Measurements from ENCODE around the gene SMARCD3.

The SMARCD3 gene

DNA sequence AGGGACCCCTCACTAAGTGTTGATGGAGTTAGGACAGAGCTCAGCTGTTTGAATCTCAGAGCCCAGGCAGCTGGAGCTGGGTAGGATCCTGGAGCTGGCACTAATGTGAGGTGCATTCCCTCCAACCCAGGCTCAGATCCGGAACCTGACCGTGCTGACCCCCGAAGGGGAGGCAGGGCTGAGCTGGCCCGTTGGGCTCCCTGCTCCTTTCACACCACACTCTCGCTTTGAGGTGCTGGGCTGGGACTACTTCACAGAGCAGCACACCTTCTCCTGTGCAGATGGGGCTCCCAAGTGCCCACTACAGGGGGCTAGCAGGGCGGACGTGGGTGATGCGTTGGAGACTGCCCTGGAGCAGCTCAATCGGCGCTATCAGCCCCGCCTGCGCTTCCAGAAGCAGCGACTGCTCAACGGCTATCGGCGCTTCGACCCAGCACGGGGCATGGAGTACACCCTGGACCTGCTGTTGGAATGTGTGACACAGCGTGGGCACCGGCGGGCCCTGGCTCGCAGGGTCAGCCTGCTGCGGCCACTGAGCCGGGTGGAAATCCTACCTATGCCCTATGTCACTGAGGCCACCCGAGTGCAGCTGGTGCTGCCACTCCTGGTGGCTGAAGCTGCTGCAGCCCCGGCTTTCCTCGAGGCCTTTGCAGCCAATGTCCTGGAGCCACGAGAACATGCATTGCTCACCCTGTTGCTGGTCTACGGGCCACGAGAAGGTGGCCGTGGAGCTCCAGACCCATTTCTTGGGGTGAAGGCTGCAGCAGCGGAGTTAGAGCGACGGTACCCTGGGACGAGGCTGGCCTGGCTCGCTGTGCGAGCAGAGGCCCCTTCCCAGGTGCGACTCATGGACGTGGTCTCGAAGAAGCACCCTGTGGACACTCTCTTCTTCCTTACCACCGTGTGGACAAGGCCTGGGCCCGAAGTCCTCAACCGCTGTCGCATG lies 11.0 kb downstream of the SMARCD3 start:
- DNase-seq (ENCODE audit: low read depth in 2 of 3, low spot score in 1 of 3) = no peak

DNA sequence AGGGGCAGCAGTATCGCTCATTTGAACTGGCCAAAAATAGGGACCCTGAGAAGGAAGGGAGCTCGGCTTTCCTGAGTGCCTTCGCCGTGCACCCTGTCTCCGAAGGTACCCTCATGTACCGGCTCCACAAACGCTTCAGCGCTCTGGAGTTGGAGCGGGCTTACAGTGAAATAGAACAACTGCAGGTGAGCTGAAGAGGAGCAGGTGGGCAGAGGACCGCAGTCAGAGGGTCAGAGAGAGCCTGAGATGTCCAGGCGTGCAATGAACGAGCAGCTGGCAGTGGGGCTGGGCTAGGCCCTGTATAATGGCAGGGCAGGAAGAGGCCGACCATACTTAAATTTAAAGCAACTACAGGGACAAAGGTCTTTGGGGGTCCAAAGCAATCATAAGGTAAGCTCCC lies 12.1 kb downstream of the SMARCD3 start:
- no peak for DNase-seq (ENCODE audit: low read depth in 2 of 3, low spot score in 1 of 3)

DNA sequence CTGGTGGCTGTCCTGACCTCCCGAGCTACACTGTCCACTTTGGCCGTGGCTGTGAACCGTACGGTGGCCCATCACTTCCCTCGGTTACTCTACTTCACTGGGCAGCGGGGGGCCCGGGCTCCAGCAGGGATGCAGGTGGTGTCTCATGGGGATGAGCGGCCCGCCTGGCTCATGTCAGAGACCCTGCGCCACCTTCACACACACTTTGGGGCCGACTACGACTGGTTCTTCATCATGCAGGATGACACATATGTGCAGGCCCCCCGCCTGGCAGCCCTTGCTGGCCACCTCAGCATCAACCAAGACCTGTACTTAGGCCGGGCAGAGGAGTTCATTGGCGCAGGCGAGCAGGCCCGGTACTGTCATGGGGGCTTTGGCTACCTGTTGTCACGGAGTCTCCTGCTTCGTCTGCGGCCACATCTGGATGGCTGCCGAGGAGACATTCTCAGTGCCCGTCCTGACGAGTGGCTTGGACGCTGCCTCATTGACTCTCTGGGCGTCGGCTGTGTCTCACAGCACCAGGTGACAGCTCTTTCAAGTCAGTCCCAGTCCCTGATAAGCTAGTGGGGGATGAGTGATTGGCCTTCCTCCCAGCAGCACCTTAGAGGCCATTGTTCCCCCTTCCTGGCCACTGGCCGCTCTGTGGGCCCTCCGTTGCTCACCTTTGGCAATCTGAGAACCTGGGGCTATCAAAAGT lies 13.3 kb downstream of the SMARCD3 start:
- no peak for DNase-seq (ENCODE audit: low read depth in 2 of 3, low spot score in 1 of 3)

DNA sequence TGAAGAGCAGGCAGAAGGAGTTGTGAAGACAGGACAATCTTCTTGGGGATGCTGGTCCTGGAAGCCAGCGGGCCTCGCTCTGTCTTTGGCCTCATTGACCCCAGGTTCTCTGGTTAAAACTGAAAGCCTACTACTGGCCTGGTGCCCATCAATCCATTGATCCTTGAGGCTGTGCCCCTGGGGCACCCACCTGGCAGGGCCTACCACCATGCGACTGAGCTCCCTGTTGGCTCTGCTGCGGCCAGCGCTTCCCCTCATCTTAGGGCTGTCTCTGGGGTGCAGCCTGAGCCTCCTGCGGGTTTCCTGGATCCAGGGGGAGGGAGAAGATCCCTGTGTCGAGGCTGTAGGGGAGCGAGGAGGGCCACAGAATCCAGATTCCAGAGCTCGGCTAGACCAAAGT lies 14.7 kb downstream of the SMARCD3 start:
- no peak for DNase-seq (ENCODE audit: low read depth in 2 of 3, low spot score in 1 of 3)

DNA sequence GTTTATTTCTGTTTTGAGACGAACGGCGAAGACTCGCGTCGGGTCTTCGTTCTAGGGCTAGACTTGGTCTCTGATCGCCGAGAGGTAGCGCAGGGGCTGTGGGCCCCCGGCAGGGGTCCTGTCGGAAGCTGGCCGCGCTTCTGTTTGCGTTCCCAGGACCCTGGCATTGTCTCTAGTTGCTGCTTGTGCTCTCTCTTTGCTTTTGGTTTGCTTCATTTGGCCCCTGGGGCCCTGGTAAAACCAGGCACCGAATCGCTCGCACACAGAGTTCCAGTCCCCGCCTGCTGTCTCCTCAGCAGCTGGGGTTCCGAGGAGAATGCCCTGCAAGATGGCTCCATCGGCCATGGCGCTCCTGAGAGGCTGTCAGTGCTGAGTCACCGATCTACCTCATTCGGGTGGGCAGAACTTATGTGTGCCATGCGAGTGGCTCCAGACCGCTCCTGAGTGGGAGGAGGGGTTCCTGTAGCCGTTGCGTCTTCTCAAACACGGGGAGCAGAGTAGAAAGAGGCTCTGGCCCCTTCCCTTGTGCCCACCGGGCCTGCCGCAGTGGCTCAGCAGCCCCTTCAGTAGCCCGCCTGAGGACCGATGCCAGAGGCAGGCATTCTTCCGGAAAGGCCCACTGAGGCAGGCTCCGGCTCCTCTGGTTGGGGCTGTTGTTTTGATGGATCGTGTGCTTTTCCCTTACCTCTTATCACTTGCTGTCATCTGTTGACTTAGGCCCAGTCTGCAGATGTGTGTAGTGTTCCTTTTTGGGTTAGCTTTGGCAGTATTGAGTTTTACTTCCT lies 15.4 kb downstream of the SMARCD3 start:
- DNase-seq (ENCODE audit: low read depth in 2 of 3, low spot score in 1 of 3) = peak; percentile 52 to 73 (median 68)

DNA sequence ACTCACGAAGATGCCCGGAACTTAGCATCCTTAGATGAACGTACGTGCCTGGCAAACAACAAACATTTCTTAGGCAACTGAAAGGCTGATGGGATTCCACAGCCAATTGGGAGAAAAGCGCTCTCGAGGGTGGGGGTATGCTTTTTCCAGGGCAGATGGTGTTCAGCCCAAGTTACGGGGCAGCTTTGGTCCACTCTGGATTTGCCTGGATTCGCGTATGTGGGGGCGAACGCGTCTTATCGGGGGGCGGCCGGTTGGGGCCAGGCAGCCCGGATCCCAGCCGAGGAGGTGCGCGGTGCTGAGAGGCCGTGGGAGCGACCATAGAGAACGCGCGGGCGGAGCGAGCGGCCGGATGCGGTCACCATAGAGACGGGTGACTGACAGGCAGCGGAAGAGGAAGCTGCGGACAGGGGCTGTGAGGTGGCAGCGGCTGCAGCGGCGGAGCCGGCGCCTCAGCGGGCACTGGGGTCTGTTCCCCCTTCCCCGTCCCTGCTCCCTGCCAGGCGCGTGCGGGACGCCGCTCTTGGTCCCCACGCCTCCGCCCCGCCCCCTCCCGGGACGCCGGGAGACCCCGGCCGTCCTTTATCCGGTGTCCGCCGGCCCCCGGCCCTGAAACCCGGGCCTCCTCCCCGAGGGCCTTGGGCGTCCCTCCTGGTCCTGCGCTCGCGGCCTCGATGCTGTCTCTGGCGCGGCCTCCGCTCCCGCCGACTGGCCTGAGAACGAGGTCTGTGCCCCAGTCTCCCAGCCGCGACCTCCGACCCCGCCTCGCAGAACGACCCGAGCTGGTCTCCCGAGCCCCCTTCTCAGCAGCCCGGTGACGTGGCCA lies 16.2 kb downstream of the SMARCD3 start, which contains the start of gene CHPF2:
CHPF2 (plus strand) TSS at position 393 of the 826 bp plus-strand sequence. CDS start 1,529 bp downstream, outside the sequence.
- DNase-seq (ENCODE audit: low read depth in 2 of 3, low spot score in 1 of 3) = peak; percentile 80 to 87 (median 85)

DNA sequence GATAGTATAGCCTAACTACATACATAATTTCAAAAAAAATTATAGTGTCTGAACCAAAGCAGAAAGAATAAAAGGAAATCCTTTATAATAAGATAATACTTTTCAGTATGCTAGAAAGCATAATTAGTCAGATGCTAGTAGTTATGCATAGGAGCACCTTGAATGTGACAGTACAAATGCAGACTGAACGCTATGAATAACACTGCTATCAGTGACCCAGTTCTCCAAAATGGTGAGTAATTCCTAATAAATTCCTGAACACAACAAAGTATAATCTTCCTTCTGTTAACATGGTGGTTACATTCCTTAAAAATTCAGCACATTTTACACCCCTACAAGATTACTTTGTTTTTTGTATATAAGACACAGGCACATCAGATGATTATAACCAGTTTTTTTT lies 17.4 kb downstream of the SMARCD3 start:
- no peak for DNase-seq (ENCODE audit: low read depth in 2 of 3, low spot score in 1 of 3)

DNA sequence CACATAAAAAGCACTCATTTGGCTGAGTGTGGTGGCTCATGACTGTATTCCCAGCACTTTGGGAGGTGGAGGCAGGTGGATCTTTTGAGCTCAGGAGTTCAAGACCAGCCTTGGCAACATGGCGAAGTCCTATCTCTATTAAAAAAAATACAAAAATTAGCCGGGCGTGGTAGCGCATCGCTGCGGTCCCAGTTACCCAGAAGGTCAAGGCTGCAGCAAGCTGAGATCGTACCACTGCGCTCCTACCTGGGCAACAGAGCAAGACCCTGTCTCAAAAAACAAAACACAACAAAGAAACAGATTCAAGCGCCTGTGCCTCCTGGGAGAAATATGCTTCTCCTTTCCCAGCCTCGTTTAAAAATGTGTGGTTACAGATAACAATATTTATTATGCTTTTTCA lies 19.2 kb downstream of the SMARCD3 start:
- no peak for DNase-seq (ENCODE audit: low read depth in 2 of 3, low spot score in 1 of 3)

DNA sequence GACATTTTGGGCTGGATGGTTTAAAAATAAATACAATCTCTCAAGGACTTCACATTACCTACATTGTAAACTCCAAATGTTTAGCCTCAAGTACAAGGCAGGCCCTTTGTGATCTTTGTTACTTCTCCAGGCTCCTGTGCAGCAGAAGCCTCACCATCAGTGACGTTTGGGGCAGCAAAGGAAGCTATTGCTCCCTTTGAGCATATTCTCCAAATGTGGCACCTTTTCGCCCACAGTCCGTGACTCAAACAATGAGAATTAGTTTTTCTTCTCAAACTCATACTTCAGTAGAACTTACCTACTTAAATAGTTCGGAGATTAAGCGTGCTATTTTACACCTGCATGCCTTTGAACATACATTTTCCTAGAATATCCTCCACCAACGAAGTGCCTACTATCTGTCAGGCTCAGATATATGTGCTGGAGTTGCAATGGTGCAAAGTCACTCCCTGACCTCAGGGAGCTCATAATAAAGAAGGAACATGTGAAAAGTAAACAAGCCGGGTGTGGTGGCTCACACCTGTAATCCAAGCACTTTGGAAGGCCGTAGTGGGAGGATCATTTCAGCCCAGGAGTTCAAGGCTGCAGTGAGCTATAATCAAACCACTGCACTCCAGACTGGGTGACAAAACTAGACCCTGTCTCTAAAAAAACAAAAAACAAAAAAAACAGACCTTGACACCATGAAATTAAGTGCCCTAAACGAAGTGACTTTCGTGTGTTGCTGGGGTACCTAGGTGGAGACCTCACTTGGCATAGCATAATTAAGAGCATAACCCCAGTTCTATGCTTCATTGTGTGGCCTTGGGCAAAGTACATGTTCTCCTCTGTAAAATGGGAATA lies 20.2 kb downstream of the SMARCD3 start:
- DNase-seq (ENCODE audit: low read depth in 2 of 3, low spot score in 1 of 3) = no peak

DNA sequence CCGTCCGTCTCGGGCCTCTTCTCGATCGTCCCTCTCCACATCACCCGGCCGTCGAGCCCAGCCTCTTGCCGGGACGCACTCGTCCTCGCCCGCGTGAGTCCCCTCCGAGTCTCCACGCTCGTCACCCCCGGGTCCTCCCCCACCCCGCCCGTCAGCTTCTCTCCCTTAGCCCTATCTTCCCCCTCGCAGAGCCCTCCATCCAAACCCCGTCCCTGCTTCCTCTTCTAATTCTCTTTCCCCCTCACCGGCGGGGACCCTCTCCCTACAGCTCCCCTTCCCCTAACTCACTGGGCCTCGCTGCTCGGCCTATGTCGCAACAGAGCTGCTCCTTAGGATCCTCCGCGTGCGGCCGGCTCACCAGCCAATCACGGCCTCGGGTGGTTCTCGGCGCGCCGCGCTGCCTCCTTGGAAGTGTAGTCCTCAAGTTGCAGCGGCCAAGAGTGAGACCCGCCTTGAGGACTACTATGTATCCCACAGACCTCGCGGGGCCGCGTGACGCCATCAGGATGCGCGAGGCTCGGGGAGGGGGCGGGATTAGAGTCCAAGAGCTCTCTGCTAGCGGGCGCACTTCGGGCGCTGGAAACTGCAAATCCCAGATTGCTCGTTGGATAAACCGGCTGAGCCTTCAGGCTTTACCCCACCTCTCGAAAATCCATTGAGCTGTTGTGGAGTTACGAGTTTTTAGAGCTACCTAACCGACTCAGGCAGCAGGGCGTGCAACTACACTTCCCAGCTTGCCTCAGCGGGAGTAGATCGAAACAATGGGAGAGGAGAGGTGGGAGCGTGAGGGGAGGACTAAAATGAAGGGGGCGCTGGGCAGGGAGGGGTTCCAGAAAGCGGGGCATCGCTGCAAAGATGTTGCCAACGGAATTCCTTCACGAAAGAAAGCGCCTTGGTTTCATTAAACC lies 21.4 kb downstream of the SMARCD3 start, which contains the start of gene ABCF2:
ABCF2 (minus strand) TSS at position 331 of the 908 bp plus-strand sequence. CDS start 747 bp downstream, outside the sequence.
- peak; percentile 98 to 99 (median 98) for DNase-seq (ENCODE audit: low read depth in 2 of 3, low spot score in 1 of 3)

DNA sequence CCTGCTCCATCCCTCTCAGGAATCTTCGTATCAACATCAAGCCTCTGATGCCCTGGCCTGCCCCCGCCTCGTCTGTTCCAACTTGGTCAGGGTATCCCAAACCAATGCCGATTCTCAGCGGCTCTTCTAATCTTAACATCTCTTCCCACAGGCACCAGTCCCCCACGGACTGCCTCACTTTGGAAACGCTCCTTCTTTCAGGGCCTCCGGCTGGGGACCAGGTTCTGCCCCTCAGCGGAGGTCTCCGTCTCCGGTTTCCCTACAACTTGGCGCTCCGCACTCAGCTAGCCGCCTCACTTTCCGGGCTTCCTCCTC lies 22.0 kb downstream of the SMARCD3 start:
- DNase-seq (ENCODE audit: low read depth in 2 of 3, low spot score in 1 of 3) = no peak

DNA sequence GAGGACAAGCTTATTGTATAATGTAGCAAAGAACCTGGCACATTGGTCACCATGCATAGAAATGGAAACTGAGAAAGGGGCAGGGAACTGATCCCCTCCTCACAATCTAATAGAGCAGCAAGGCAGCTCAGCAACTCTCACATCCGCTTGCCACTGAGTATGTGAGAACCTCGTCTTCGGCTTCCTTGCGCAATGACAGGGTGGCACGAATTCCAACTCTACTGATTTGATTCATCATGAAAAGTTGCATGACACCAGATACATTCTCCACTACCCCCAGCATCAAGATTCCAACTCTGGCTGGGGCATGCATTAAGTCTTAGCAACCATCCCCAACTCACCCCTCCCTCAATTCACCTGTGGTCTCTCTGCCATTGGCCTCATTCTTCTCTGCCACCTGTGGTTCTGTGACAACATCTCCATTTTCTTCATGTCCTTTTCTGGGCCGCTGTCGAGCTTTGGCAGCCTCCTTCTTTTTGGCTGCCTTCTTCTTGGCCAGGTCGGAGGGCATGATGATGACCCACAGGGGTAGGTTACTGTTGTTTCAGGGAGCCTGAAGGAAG lies 22.5 kb downstream of the SMARCD3 start:
- no peak for DNase-seq (ENCODE audit: low read depth in 2 of 3, low spot score in 1 of 3)

DNA sequence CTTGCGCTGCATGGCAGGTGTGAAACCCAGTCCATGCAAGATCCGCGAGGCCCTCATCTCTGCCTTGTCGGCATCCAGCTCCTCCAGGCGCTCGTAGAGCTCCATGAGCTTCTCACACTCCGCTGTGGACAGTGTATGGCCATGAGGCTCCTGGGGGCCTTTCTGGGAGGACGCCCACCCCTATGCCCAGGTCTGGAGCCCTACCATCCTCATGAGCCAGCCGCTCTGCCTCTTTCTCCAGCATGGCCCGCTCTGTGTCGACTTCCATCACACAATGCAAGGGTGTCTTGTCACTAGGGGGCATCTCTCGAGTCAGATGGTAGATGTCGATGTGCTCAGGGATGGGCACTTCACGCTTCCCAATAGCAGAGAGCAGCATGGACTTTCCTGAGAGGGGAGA lies 24.8 kb downstream of the SMARCD3 start:
- no peak for DNase-seq (ENCODE audit: low read depth in 2 of 3, low spot score in 1 of 3)

DNA sequence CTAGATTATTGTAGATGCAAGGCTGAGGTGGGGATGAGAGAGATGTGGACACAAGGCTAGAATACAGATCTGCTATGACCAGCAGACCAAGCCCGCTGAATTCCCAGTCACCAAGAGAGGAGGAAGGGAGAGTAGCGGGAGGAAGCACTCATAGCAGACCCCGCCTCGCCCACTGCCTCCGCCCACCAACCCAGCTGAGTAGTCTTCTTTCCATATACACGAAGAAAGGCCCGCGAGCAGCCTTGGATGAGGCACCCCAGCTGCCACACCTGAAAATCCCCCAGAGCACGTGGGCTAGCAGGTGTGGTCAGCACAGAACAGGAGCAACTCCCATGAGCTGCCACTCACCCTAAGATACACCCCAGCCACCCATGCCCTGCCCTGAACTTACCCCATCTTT lies 30.3 kb downstream of the SMARCD3 start:
- DNase-seq (ENCODE audit: low read depth in 2 of 3, low spot score in 1 of 3) = no peak

DNA sequence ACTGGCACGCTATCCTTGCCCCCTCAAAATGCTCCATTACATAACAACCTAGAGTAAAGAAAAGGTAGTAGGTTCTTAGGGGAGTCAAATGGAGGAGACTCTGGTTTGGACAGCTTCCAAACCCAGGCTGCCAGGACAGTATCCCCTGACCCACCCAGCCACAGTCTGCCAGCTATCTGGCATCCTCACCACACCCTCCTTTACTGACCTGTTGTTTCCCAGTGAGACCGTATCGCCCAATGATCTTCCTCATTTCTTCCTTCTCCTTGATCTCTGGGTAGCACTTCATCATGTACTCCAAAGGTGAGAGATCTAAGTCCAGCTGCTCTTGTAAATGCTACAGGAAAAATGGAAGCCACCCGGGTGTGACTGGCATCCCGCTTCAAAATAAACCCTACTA lies 33.1 kb downstream of the SMARCD3 start:
- no peak for DNase-seq (ENCODE audit: low read depth in 2 of 3, low spot score in 1 of 3)

DNA sequence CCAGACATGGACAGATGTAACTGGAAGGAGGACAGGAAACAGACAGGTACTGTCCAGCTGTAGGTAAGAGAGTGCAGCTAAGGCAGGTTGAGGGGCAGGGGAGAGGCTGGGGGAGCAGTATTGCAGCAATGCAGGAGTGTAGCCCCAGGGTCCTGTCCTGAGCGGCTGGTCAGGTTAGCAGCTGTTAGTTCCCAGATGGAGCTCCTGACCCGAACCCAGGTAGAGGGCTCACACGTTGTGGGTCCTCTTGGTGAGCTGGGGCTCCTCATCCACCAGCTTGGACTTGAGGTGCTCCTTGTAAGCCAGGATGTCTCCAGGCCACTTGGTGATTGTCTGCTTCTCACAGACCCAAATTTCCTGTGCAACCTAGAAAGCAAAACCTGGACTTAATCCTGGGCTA lies 34.7 kb downstream of the SMARCD3 start:
- no peak for DNase-seq (ENCODE audit: low read depth in 2 of 3, low spot score in 1 of 3)

DNA sequence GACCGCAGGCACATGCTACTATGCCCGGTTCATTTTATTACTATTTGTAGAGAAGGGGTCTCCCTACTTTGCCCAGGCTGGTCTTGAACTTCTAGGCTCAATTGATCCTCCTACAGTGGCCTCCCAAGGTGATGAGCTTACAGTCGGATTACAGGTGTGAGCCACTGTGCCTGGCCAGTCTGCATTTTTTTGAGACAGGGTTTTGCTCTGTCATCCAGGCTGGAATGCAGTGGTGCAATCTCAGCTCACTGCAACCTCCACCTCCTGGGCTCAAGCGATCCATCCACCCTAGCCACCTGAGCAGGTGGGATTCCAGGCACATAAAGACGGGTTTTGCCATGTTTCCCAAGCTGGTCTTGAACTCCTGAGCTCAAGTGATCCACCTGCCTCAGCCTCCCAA lies 35.9 kb downstream of the SMARCD3 start:
- DNase-seq (ENCODE audit: low read depth in 2 of 3, low spot score in 1 of 3) = no peak

DNA sequence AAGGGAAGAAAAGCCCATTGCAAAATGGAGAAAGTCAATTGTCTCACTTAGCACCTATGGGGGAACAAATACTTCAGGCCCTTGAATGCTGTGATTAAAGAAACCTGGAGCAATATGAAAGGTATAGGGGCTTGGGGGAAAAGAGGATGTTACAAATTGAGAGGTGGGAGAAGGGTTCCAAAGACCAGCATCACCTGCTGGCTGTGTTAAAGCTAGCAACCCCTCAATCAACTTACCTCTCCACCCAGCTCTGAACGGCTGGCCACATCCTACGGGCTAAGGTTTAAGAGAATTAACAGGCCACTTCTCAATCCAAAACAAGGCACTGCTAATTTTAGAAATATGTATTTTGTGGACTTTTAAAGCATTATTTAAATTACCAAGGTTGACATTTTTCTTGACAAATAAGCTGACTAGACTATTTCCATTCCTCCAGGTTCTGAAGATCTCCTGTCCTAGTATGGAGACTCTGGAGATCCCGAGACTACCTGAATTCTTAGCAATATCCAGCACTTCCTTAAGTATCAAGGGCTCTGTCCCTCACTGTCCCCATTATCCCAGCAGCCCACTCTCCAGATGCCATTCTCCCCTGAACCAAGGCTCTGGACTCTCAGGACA lies 37.2 kb downstream of the SMARCD3 start:
- DNase-seq (ENCODE audit: low read depth in 2 of 3, low spot score in 1 of 3) = no peak
